CD4-positive, alpha-beta T cell treated with Interleukin-4 for 4 hours (primary cell): ENCODE measurements around the gene FYN.
"Not testable (repeated sequence)": the region's sequence is repeated elsewhere in the genome, so short reads cannot be mapped to it uniquely, and the experiment has no call there.

Source experiments
- DNase-seq: peaks from one replicate; pipeline ENCODE4 v3.0.0-alpha.2; 2020

FYN gene

DNA sequence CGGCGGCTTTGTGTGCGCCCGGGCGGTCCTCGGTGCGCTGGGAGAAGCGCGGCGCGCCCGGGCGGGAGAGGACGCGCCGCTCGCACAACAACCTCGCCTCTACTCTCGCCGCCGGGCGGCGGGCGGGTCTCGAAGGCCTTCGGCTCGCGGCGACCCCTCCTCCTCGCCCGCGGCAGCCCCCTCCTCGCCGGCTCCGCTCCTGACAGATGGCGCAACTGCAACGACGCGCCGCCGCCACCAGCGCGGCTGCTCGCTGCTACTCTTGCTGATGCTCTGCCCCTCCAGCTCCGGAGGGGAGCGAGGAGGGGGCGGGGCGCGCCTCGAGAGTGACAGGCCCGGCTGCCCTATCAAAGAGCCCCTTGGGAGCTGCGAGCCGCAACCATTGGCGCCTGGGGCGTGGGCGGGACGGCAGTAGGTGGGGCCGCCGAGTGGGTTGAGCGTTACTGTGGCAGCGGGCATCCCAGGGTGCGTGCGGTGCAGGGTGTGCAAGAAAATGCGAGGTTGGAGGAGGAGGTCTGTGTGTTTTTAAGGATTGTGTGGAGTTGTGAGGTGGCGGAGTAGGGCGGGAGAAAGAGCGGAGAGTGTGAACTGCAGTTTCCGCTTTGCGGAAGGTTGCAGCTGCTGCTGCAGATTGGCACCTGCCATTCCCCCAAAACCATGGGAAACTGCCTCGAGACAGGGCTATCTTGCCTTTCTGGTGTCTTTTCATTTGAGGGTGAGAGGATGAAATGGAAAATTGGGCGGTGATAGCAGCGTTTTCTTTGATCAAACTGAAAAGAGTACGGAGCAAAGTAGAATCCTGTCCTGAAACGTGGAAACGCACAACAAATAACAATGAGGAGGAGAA lies at the start of gene FYN:
FYN (minus strand) TSS at position 275 of the 847 bp plus-strand sequence. CDS start 153,401 bp downstream, outside the sequence.
- DNase-seq = peak; percentile 98

DNA sequence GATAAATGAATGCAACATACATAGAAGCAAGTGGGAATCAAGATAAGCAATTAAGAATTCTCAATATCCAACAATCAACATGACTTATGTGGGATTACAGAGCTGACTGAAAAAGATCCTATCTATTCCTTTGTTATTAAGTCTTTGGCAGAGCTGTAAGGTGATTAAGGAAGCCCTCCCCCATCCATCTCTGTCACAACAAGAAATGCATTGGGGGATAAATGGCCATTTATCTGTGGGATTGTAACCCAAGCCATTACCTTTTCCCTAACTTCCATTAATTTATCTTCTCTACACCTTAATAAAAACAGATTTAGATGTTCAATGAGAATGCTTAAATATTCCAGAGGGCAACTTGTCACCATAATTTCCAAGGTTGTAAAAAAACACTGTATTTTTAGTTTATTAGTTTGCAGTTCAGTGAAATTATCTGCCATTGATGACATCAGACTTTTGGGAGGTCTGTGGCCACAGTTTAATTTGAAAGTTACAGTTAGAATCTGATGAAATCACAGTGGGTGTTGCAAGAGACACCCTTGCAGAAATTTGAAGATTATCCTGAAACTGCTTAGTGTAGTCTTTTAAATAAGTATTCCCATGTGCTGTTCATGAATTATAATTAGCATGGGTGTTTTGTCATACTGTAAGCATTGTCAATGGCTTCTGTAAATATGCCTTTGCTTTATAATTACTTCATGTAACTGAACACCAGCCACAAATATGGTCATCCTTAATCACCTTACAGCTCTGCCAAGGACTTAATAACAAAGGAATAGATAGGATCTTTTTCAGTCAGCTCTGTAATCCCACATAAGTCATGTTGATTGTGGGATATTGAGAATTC lies 49.4 kb upstream of the FYN start:
- no peak for DNase-seq

DNA sequence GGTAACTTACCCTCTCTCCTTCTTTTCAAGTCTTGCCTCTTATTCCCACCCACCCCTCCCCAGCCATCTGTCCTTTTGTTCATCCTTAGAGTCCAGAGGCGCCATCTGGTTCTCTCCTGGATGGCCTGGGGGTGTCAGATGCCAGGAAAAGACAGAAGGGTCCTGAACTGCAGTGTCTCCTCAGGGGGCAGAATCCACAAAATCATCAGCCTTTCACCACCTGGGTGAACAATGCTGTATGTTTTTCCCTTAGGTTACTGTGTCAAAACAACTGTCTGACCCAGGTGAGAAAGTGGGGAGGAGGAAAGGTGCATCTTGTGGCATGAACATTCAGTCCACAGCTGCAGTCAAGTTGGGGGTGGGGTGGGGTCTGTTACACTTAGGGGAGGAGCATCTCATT lies 47.9 kb upstream of the FYN start:
- DNase-seq = no peak

DNA sequence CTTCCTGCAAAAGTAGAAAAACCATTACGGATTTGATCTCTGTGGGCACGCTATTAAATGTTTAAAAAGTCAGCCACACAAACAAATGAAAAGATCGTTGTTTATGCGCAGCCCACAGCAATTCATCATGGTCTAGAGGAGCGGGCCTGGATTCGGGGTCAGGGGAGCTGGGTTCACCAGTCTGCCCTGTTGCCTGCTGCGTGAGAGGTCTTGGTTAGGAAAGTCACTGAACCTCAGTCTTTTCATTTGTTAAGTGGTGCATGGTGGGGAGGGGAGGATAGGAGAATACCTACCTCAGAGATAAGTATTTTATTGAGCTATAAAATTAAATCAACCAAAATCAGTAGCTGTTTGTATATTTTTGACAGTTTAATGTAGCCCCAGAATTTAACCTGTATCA lies 47.3 kb upstream of the FYN start:
- no peak for DNase-seq

DNA sequence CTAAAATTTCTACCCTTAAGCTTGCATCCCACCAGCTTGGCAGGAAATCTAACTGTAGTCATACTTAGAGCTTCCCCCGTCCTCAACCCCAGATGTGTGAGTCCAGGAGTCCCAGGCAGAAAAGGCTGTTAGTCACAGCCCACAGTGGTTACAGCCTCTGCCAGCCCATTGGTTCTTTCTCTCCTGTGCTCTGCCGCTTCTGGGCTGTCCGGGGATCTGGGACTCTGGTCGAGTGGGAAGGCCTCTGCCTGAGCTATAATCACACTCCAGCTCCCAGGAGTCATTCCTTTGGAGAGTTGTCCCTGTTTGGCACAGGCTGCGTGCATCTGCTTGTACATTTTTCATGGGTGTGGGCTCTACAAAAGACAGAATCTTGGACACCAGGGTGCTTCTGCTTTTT lies 45.6 kb upstream of the FYN start:
- DNase-seq = no peak

DNA sequence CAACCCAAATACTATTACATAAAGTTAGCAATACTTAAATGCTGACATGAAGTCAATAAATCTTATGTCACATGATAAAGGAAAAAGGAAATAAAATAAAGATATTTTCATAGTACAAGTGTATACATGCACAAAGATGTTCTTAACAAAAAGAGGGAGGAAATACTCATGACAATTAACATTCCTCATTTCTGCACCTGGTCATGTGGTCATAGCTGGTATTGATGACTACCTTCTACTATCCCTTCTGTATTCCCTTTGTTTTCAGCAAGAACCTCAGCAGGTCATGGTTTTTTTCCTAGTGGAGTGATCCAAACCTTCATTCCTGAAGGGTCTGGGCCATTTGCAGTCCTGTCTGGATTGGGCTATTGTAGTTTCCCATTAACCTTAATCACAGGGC lies 43.5 kb upstream of the FYN start:
- DNase-seq = no peak

DNA sequence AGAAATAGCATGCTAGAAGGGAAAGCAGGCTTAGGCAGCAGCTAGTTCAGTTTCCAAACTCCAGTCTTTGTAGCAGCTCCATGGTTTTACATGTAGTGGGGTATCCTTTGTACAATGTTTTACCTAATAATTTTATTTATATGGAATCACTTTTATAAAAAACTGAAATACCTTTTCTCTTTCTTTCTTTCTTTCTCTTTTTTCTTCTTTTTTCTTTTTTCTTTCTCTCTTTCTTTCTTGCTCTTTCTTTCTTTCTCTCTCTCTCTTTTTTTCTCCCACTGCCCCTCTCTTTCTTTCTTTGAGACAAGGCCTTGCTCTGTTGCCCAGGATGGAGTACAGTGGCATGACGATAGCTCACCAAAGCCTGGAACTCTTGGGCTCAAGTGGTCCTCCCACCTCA lies 41.4 kb upstream of the FYN start:
- DNase-seq = no peak

DNA sequence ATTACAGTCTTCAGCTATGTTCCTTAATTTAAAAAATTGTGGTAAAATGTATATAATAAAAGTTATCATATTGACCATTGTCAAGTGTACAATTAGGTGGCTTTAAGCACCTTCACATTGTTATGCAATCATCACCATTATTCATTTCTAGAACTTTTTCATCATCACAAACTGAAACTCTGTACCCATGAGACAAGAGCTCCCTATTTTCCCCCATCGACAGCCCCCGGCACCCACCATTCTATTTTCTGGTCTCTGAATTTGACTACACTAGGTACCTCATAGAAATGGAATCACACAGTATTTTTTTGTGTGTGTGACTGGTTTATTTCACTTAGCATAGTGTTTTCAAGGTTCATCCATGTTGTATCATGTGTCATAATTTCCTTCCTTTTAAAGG lies 39.7 kb upstream of the FYN start:
- no peak for DNase-seq

DNA sequence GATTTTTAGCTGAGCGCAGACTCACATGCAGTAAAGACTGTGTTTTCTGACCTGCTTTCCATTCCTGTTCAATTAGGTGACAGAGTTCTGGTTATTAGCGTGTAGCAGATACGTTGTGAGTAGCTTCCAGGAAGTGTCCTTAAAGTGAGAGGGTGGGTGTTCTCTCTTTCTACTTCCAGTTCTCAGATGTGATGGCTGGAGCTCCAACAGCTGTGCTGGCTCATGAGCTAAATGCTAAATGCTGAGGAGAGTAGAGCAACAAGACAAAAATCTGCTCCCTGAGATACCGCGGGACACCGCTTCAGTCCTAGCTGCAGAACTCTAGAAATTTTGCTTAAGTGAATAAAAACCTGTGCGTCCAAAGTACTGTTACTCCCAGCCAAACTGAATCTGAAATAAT lies 38.2 kb upstream of the FYN start:
- no peak for DNase-seq

DNA sequence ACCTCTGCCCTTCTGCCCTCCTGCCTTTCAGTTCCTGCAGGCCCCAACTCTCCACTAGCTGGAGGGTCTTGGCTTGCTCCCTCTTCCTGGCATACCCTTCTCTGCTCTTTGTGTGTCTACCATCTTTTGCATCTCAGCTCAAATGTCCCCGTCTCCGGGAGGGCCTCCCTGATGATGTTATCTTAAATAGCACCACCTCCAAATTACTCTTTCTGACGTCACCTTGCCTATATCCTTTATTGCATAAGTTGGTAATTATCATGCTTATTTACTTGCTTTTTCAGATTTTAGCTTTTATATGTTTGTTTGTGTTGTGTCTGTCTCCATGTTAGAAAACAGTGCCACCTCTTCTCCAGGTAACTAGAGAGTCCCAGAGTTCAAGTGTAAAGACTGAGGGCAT lies 36.0 kb upstream of the FYN start:
- no peak for DNase-seq

DNA sequence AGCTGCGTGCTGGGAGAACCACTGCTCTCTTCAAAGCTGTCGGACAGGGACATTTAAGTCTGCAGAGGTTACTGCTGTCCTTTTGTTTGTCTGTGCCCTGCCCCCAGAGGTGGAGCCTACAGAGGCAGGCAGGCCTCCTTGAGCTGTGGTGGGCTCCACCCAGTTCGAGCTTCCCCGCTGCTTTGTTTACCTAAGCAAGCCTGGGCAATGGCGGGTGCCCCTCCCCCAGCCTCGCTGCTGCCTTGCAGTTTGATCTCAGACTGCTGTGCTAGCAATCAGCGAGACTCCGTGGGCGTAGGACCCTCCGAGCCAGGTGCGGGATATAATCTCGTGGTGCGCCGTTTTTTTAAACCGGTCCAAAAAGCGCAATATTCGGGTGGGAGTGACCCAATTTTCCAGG lies 35.1 kb upstream of the FYN start:
- DNase-seq = not testable (repeated sequence)

DNA sequence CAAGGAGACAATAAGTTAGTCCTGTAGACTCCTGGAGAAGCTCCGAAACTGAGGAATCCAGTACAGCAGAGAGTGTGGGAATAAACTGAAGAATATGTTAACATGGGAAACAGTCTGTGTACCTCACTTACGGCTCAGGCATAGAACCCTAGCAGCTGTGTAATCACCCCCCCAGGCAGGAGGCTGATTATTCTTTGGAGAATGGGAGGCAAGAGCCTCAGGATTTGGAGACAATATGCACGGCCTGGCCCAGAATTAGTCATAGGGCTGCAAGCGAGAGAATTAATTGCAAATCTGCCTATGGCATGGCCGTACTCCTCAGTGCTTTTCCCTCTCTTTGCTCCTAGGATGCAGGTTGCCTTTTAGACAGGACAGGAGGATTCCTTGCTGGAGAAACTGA lies 27.5 kb upstream of the FYN start:
- no peak for DNase-seq

DNA sequence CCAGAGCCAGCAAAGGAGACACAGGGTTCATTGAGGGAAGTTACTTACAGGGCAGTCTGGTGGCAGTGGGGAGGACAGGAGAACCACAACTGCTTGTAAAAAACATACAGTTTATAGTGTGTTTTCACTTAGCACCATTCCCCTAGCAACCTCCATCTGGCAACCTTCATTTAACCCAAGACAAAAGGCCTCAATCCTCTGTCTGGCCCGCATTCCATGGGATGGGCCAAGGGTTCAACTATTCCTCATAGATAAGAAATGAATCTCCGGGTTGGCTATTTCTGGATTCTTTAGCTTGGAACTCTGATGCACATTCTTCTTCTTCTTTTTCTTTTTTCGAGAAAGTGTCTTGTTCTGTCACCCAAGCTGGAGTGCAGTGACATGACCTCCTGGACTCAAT lies 26.3 kb upstream of the FYN start:
- DNase-seq = no peak

DNA sequence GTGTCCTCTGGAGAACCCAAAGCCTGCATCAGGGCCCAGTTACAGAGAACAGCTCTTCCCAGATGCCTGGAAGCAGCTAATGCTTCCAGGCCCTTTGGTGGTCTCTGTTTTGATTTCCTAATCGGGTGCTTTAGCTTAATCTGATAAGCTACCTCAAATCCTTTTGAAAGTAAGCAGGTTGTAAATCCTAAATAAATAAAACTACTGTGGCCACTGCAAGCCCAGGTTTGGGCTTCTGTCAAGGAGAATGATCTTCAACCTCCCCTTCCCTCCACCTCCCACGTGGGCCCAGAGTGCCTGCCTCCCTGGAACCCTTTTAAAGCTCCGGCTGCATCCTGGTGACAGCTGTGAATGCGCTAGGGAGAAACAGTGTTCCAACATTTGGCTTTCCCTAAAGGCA lies 25.2 kb upstream of the FYN start:
- no peak for DNase-seq

DNA sequence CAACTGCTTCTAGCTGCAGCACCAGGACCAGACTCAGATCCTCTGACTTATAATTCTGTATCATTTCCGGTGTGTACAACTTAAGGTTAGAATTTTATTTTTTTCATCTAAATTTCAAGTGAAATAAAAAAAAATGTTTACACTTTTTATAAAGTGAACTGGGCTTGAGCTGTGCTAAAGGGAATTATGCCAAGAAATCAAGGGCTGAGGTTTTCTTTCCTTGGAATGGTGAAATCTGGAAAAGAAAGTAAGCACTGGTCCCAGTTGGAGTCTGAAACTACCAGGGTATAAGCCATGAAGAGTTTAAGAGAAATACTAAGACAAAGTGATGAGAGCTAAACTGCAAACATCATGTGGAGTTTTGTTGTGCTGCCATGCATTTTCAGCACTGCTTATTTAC lies 21.7 kb upstream of the FYN start:
- DNase-seq = no peak

DNA sequence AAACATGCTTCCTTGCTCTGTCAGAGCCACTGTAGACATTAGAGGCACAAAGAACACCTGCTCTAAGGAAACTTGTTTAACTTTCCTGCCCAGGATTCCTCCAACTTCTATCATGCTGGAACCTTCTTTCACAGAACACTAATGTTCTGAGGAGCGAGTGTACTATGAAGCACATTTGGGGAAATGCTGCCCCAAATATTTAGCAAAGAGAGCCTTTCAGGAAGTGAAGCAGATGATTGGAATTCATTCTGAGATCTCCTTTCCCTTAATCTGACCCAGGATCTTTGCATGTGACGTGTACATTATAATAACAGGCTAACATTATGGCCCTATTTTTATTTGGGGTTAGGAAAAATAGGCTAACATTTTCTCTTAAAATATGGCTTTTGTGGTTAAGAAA lies 21.0 kb upstream of the FYN start:
- DNase-seq = no peak

DNA sequence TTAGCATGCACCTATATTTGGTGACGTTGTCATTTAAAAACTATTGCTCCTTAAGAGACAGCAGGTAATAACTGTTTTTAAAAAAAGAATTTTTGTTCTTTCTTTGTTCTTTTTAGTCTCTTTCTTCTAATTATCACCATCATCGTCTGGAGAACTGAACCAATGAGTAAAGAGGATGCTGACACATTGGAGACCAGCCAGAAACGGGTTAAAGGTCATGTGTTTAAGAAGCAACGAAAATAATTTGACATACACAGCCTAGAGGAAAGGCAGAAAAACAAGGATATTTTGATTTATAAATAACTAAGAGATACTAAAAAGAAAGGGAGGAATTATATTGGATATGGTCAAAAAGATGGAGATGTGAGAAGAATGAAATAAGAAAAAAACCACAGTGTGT lies 19.2 kb upstream of the FYN start:
- no peak for DNase-seq

DNA sequence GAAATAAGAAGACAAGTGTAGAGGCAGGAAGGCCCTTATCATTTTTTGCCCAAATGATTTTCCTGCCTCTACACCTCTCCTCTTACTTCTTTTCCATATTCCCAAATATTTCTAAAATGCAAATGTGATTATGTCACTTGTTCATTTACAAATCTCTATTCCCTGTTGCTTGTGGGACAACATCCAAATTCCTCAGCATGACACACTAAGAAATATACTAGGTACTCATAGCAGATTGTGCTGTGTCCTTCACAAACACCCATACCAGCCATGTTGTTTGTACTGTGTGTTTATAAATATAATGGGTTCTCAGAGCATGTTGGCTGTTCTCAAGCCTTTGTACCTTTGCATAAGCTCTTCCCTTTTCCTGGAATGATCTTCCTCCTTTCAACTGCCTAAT lies 17.7 kb upstream of the FYN start:
- no peak for DNase-seq

DNA sequence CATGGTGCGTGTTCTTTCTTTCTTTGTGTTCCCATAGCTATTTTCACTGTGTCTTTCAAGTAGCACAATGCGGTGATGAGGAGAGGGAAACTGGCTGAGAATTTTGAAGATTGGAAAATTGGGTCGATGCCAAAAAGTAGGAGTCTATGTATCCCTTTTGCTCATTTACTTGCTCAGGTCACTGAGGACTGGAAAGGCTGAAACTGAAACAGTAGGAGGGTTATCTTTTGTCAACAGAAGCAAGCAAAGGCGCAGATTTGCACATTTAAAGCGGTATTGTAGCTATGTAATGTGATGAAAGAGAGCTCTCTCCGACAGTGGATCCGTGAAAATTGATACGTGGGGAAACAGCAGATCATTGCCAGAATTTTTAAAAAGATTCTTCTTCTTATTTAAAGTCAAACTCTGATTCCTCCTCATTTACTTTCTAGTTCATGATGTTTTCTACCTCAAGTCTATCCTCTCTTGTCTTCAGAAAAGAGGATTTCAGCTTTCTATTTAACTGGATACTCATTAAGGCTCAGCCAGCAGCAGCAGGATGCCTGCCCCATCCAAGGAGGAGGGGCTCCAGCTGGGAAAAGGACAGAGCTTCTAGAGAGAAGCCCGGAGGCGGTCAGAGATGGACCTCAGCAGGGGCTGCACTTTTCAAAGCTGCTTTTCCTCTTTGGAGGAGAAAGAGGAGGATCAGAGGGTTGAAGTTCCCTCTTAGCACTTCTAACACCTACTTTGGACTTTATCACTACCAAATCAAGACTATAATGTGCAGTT lies 15.9 kb upstream of the FYN start:
- DNase-seq = no peak

DNA sequence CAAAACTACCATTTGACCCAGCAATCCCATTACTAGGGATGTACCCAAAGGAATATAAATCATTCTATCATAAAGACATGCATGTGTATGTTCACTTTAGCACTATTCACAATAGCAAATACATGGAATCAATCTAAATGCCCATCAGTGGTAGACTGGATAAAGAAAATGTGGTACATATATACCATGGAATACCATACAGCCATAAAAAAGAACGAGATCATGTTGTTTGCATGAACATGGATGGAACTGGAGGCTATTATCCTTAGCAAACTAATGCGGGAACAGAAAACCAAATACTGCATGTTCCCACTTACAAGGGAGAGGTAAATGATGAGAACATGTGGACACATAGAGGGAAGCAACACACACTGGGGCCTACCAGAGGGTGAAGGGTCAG lies 13.5 kb upstream of the FYN start:
- DNase-seq = not testable (repeated sequence)

DNA sequence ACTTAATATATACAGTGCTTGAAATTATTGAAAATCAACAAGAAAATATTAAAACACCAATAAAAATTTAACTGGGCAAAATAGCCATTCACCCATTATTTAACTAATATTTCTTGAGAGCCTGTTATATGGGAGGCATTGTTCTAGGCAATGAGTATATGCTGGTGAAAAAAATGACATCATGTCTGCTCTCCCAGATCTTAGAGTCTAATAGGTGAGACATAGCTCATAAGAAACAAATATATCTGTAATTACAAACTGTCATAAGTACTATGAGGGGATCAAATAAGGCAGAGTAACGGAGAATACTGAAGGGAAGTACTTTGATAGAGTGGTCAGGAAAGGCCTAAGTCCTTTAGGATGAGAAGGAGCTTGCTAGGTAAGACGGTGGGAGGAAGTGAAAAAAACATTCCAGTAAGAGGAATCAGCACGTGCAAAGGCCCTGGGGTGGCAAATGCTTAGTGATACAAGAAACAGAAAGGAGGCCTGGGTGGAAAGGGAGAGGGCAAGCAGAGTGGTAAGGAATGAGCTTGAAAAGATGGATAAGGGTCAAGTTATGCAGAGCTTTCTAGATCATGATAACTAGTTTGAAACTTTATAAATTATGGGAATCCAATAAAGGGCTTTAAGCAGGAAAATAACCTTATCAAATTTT lies 12.2 kb upstream of the FYN start:
- DNase-seq = no peak

DNA sequence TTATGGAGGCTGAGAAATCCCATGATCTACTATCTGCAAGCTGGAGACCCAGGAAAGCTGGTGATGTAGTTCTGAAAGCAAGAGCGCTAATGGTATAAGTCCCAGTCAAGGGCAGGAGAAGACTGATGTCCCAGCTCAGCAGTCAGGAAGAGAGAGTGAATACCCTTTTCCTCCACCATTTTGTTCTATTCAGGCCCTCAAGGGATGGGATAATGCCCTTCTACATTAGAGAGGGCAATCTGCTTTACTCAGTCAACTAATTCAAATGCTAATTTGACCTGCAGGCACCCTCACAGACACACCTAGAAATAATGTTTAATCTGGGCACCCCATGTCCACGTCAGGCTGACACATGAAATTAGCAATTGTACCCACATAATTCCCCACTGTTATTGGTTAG lies 10.8 kb upstream of the FYN start:
- DNase-seq = no peak
